ENCODE measurements around the gene GLT1D1.

- TF ChIP-seq CTCF (IDR thresholded peaks at IDR 0.05) (no peak), POLR2A (IDR thresholded peaks at IDR 0.05) (no peak)
These were observed 118.5 kb downstream of the GLT1D1 start for GRCh38 chr12:128971802-128972201.

Measured in uterus (tissue), 2 donors.